Keratinocyte (primary cell): ENCODE data around the gene FAM107B. TPM values are rescaled to one million over a fixed set of nuclear protein-coding genes. Genes with fewer than 3 reads are reported as not detected.

Experiments used
- DNase-seq: peaks from one replicate; pipeline ENCODE4 v3.0.0-alpha.2; 2011; ENCODE audit warnings: low read depth, missing footprints, low spot score
- FAIRE-seq: peaks from 2 replicates; lab custom pipeline; 2011; peaks lifted over from hg19 to GRCh38; lab: Jason Lieb, UNC
- H2AFZ ChIP-seq: 2 replicates; pipeline ENCODE4 v1.6.0; 2012; ENCODE audit warnings: low read length, control low read depth, inconsistent platforms; ENCODE audit not compliant: control insufficient read depth
- H3K27ac ChIP-seq: 2 replicates; pipeline ENCODE4 v1.5.1; 2011; ENCODE audit warnings: low read length; ENCODE audit not compliant: control insufficient read depth, insufficient read depth
- H3K27me3 ChIP-seq: 3 replicates; pipeline ENCODE4 v1.6.0; 2011; ENCODE audit warnings: low read length; ENCODE audit not compliant: control insufficient read depth, insufficient read depth; ENCODE audit errors: extremely low read depth
- H3K36me3 ChIP-seq, 2 experiments: 2 replicates in 1 of 2; 3 replicates in 1 of 2; pipeline ENCODE4 v1.5.1; 2011; ENCODE audit warnings: low read length in 2 of 2, mild to moderate bottlenecking in 1 of 2; ENCODE audit not compliant: control insufficient read depth in 2 of 2, insufficient read depth in 2 of 2; ENCODE audit errors: extremely low read depth in 1 of 2
- H3K4me1 ChIP-seq: 3 replicates; pipeline ENCODE4 v1.5.1; 2011; ENCODE audit warnings: low read length; ENCODE audit not compliant: control insufficient read depth, insufficient read depth; ENCODE audit errors: extremely low read depth
- H3K4me2 ChIP-seq: 3 replicates; pipeline ENCODE4 v1.6.0; 2011; ENCODE audit warnings: low read depth, low read length; ENCODE audit not compliant: control insufficient read depth, insufficient read depth; ENCODE audit errors: extremely low read depth
- H3K4me3 ChIP-seq, 3 experiments: fragments of 200-600 bp in 1 of 3; sonication (generic) in 1 of 3; 2 replicates in 2 of 3; 3 replicates in 1 of 3; pipeline ENCODE4 v1.5.1; 2011 to 2016; ENCODE audit warnings: low read length in 3 of 3, mild to moderate bottlenecking in 3 of 3, control low read depth in 2 of 3, inconsistent platforms in 1 of 3, low read depth in 1 of 3, mixed read lengths in 1 of 3, mixed run types in 1 of 3, moderate library complexity in 1 of 3; ENCODE audit not compliant: control insufficient read depth in 2 of 3, insufficient read depth in 2 of 3; ENCODE audit errors: extremely low read depth in 1 of 3
- H3K79me2 ChIP-seq: 2 replicates; pipeline ENCODE4 v1.6.0; 2012; ENCODE audit warnings: low read length; ENCODE audit not compliant: control insufficient read depth, insufficient read depth
- H3K9ac ChIP-seq: 3 replicates; pipeline ENCODE4 v1.6.0; 2011; ENCODE audit warnings: low read length; ENCODE audit not compliant: control insufficient read depth, insufficient read depth; ENCODE audit errors: extremely low read depth
- H3K9me1 ChIP-seq: 3 replicates; pipeline ENCODE4 v1.6.0; 2011; ENCODE audit warnings: low read length; ENCODE audit not compliant: control insufficient read depth, insufficient read depth; ENCODE audit errors: extremely low read depth
- H3K9me3 ChIP-seq: 2 replicates; pipeline ENCODE4 v1.5.1; 2012; ENCODE audit warnings: low read depth, low read length; ENCODE audit not compliant: control insufficient read depth
- H4K20me1 ChIP-seq: 3 replicates; pipeline ENCODE4 v1.6.0; 2011; ENCODE audit warnings: low read length; ENCODE audit not compliant: control insufficient read depth, insufficient read depth; ENCODE audit errors: extremely low read depth
- CTCF ChIP-seq, 3 experiments: IDR thresholded peaks in 1 of 3; conservative IDR thresholded peaks in 1 of 3; optimal IDR thresholded peaks in 1 of 3; 2 replicates in 2 of 3; 3 replicates in 1 of 3; pipeline versions ENCODE3 to v1.5.1; 2011; ENCODE audit warnings: low read length in 3 of 3, mild to moderate bottlenecking in 3 of 3, moderate library complexity in 2 of 3, control low read depth in 1 of 3, inconsistent platforms in 1 of 3; ENCODE audit not compliant: insufficient read depth in 2 of 3; ENCODE audit errors: extremely low read depth in 1 of 3
- EZH2 ChIP-seq: IDR thresholded peaks from one replicate; pipeline ENCODE4 v1.6.1; 2012; ENCODE audit warnings: inconsistent platforms, mild to moderate bottlenecking, low read length, moderate library complexity
- dilution Hi-C: fragments of 300-500 bp; cut with MboI; formaldehyde crosslinking; loops from one replicate; pipeline ENCODE4 v1.7.0; 2020; ENCODE audit warnings: low sequenced_read_pairs; ENCODE audit not compliant: extremely low pct_ligation_motif_present
- polyA plus RNA-seq, 5 experiments: library from polyadenylated mRNA; depleted of rRNA in 3 of 5; stranded (reverse) in 3 of 5; stranded (forward) in 1 of 5; unstranded in 1 of 5; fragments of >200 nt; gene quantifications; 1 replicate in 1 of 5; 2 replicates in 3 of 5; 3 replicates in 1 of 5; pipeline versions ENCODE4 v1.2.1 to v1.2.3, GENCODE V29; 2011 to 2012; ENCODE audit warnings: missing spikeins in 2 of 5, low read depth in 1 of 5, low replicate concordance in 1 of 5

The FAM107B gene
- polyA plus RNA-seq, 1 donor (not counting 4 experiments of a cell fraction or from before 2014, with no cell fraction given): 8.7 TPM

- no peaks in the 10 kb centered on the region for H3K36me3 ChIP-seq
- no peak overlapping the region for H2AFZ ChIP-seq
- H3K4me1 ChIP-seq: no peaks in the 10 kb centered on the region
- H4K20me1 ChIP-seq: no peaks in the 10 kb centered on the region
- H3K79me2 ChIP-seq: no peaks in the 10 kb centered on the region
- H3K4me3 ChIP-seq: no peak overlapping the region
- no peak overlapping the region for H3K9ac ChIP-seq
- DNase-seq (no peak), FAIRE-seq (no peak)
- dilution Hi-C loops: no loop called here
- no peaks in the 10 kb centered on the region for H3K9me1 ChIP-seq
- H3K4me2 ChIP-seq: no peak overlapping the region
- H3K9me3 ChIP-seq: no peaks in the 10 kb centered on the region
- H3K27me3 ChIP-seq: peaks cover 11% of the 10 kb centered on the region
- TF ChIP-seq EZH2 (no peak), CTCF (optimal IDR thresholded peaks at IDR 0.05 in 1 of 3, IDR thresholded peaks at IDR 0.05 in 1 of 3, conservative IDR thresholded peaks at IDR 0.05 in 1 of 3; ENCODE audit: extremely low read depth in 1 of 3, insufficient read depth in 2 of 3, low read length in 3 of 3) (no peak)
- H3K27ac ChIP-seq: no peak overlapping the region
These were observed 23.4 kb downstream of the FAM107B start for GRCh38 chr10:14751014-14751896.

GRCh38 chr10:14749070-14749809 lies 25.5 kb downstream of the FAM107B start:
- TF ChIP-seq EZH2: no peak
- no peak for TF ChIP-seq CTCF (optimal IDR thresholded peaks at IDR 0.05 in 1 of 3, IDR thresholded peaks at IDR 0.05 in 1 of 3, conservative IDR thresholded peaks at IDR 0.05 in 1 of 3; ENCODE audit: extremely low read depth in 1 of 3, insufficient read depth in 2 of 3, low read length in 3 of 3)
- no peak overlapping the region for H3K4me2 ChIP-seq
- no peak overlapping the region for H3K9ac ChIP-seq

More at GRCh38 chr10:14749070-14749809, 25.5 kb downstream of the FAM107B start:
- no peak for FAIRE-seq
- Histone ChIP-seq H3K36me3 (no peaks in the 10 kb centered on the region), H3K4me3 (no peak overlapping the region), H3K9me3 (no peaks in the 10 kb centered on the region), H3K27me3 (peaks cover 8% of the 10 kb centered on the region), H2AFZ (no peak overlapping the region), H3K4me1 (no peaks in the 10 kb centered on the region), H4K20me1 (no peaks in the 10 kb centered on the region), H3K9me1 (no peaks in the 10 kb centered on the region), H3K79me2 (no peaks in the 10 kb centered on the region), H3K27ac (no peak overlapping the region)
- no peak for DNase-seq
- dilution Hi-C loops: no loop called here
